GM23338 (cell line): Measurements from ENCODE around the gene ALPG. TPM values are rescaled to one million over a fixed set of nuclear protein-coding genes. Genes with fewer than 3 reads are reported as not detected.

Experiments
- ATAC-seq: fragments of 200-7000 bp; cut with Tn5 transposase; 3 replicates; pipeline ENCODE4 v1.9.1; 2020
- DNase-seq: peaks from one replicate; pipeline ENCODE4 v3.0.0-alpha.2; 2015; ENCODE audit warnings: low spot score
- H2AFZ ChIP-seq: fragments of 200-600 bp; sonication (generic); 2 replicates; pipeline ENCODE4 v1.8.0; 2016; ENCODE audit warnings: antibody characterized with exemption, mild to moderate bottlenecking, moderate library complexity
- H3F3A ChIP-seq: fragments of 200-600 bp; sonication (generic); replicated peaks from 2 replicates; pipeline ENCODE4 v1.8.0; 2017; ENCODE audit warnings: antibody characterized with exemption, mixed run types, low read depth
- H3K27ac ChIP-seq: fragments of 200-600 bp; sonication (generic); 2 replicates; pipeline ENCODE4 v1.6.1; 2016; ENCODE audit warnings: low read depth
- H3K27me3 ChIP-seq: fragments of 200-600 bp; sonication (generic); 2 replicates; pipeline ENCODE4 v1.8.0; 2016; ENCODE audit warnings: mild to moderate bottlenecking, mixed run types, moderate library complexity; ENCODE audit not compliant: insufficient read depth
- H3K36me3 ChIP-seq: fragments of 200-600 bp; sonication (generic); 2 replicates; pipeline ENCODE4 v1.8.0; 2016; ENCODE audit warnings: mild to moderate bottlenecking; ENCODE audit not compliant: insufficient read depth
- H3K4me1 ChIP-seq: fragments of 200-600 bp; sonication (generic); 2 replicates; pipeline ENCODE4 v1.8.0; 2016; ENCODE audit warnings: mild to moderate bottlenecking, moderate library complexity; ENCODE audit not compliant: insufficient read depth
- H3K4me2 ChIP-seq: fragments of 200-600 bp; sonication (generic); 2 replicates; pipeline ENCODE4 v1.7.1; 2017; ENCODE audit warnings: mixed run types
- H3K4me3 ChIP-seq: fragments of 200-600 bp; sonication (generic); 2 replicates; pipeline ENCODE4 v1.6.1; 2016; ENCODE audit warnings: mixed run types
- H3K79me2 ChIP-seq: fragments of 200-600 bp; sonication (generic); replicated peaks from 2 replicates; pipeline ENCODE4 v1.8.0; 2017; ENCODE audit warnings: mild to moderate bottlenecking; ENCODE audit not compliant: insufficient read depth
- H3K9me2 ChIP-seq: fragments of 200-600 bp; sonication (generic); 2 replicates; pipeline ENCODE4 v1.8.0; 2017; ENCODE audit not compliant: insufficient read depth
- H4K20me1 ChIP-seq: fragments of 200-600 bp; sonication (generic); replicated peaks from 2 replicates; pipeline ENCODE4 v1.8.0; 2017; ENCODE audit warnings: mild to moderate bottlenecking; ENCODE audit not compliant: insufficient read depth
- H3K27ac Mint-ChIP-seq: 2 replicates; pipeline ENCODE4 v1.8.0; 2020; ENCODE audit warnings: inconsistent platforms, mild to moderate bottlenecking, moderate library complexity, mixed read lengths
- H3K27me3 Mint-ChIP-seq: 3 replicates; pipeline ENCODE4 v1.8.0; 2022; ENCODE audit warnings: low read depth, mild to moderate bottlenecking, moderate library complexity, mixed read lengths, inconsistent platforms; ENCODE audit not compliant: insufficient read depth, poor library complexity
- H3K36me3 Mint-ChIP-seq: 3 replicates; pipeline ENCODE4 v1.8.0; 2021; ENCODE audit warnings: low read depth, mild to moderate bottlenecking, inconsistent platforms, moderate library complexity, mixed read lengths
- H3K4me1 Mint-ChIP-seq: 3 replicates; pipeline ENCODE4 v1.8.0; 2020; ENCODE audit warnings: mild to moderate bottlenecking, inconsistent platforms, mixed read lengths
- H3K4me3 Mint-ChIP-seq: 3 replicates; pipeline ENCODE4 v1.8.0; 2021; ENCODE audit warnings: moderate library complexity, mild to moderate bottlenecking, inconsistent platforms, mixed read lengths
- H3K9me3 Mint-ChIP-seq: 3 replicates; pipeline ENCODE4 v1.8.0; 2020; ENCODE audit warnings: moderate library complexity, mild to moderate bottlenecking, inconsistent platforms, mixed read lengths
- CREB1 ChIP-seq: fragments of 250-450 bp; sonication (Bioruptor Pico); IDR thresholded peaks from 2 replicates; pipeline ENCODE4 v1.5.0; 2020; ENCODE audit warnings: low read depth, mild to moderate bottlenecking, moderate library complexity
- ETS1 ChIP-seq: IDR thresholded peaks from 2 replicates; pipeline ENCODE4 v1.6.1; 2016; ENCODE audit warnings: antibody characterized with exemption
- EZH2 ChIP-seq: fragments of 200-600 bp; sonication (generic); IDR thresholded peaks from one replicate; pipeline ENCODE4 v1.8.0; 2017; ENCODE audit warnings: antibody characterized with exemption, mild to moderate bottlenecking, low read depth; ENCODE audit not compliant: unreplicated experiment
- EZH2phosphoT487 ChIP-seq: fragments of 200-600 bp; sonication (generic); IDR thresholded peaks from one replicate; pipeline ENCODE4 v1.8.1; 2018; ENCODE audit warnings: antibody characterized with exemption; ENCODE audit not compliant: unreplicated experiment
- JUNB ChIP-seq: IDR thresholded peaks from one replicate; pipeline ENCODE4 v1.6.1; 2016; ENCODE audit warnings: antibody characterized with exemption; ENCODE audit not compliant: unreplicated experiment
- NANOG ChIP-seq: IDR thresholded peaks from 2 replicates; pipeline ENCODE4 v1.6.1; 2016; ENCODE audit warnings: antibody characterized with exemption, borderline replicate concordance
- POLR2AphosphoS5 ChIP-seq: IDR thresholded peaks from 2 replicates; pipeline ENCODE4 v1.6.1; 2016; ENCODE audit warnings: antibody characterized with exemption, low read depth
- STAT1 ChIP-seq: IDR thresholded peaks from one replicate; pipeline ENCODE4 v1.6.1; 2016; ENCODE audit warnings: antibody characterized with exemption; ENCODE audit not compliant: unreplicated experiment
- ZNF114 ChIP-seq: fragments of 250-450 bp; sonication (Bioruptor Pico); IDR thresholded peaks from 2 replicates; pipeline ENCODE4 v1.5.0; 2020; ENCODE audit warnings: mild to moderate bottlenecking, moderate library complexity
- ZNF331 ChIP-seq: fragments of 250-450 bp; sonication (Bioruptor Pico); IDR thresholded peaks from 2 replicates; pipeline ENCODE4 v1.5.0; 2020; ENCODE audit warnings: low read depth, mild to moderate bottlenecking, moderate library complexity
- polyA plus RNA-seq: library from polyadenylated mRNA; unstranded; fragments of >200 nt; fragmentation: Nextera tagmentation; extraction: Ambion mirVana; gene quantifications from 2 replicates; pipeline ENCODE4 v1.2.1, GENCODE V29; 2016
- total RNA-seq: library from RNA; depleted of rRNA; stranded (reverse); fragments of >200 nt; shearing (Covaris generic); gene quantifications from 2 replicates; pipeline ENCODE4 v1.2.3, GENCODE V29; 2014
- TF ChIP-seq, protein P1 (sequence below): fragments of 250-450 bp; sonication (Bioruptor Pico); IDR thresholded peaks from 2 replicates; pipeline ENCODE4 v1.5.0; 2020; ENCODE audit warnings: mild to moderate bottlenecking, moderate library complexity
- TF ChIP-seq, protein P2 (sequence below): IDR thresholded peaks from one replicate; pipeline ENCODE4 v1.6.1; 2018; ENCODE audit warnings: antibody characterized with exemption; ENCODE audit not compliant: unreplicated experiment
- TF ChIP-seq, protein P3 (sequence below), 2 experiments: fragments of 200-600 bp in 1 of 2; sonication (generic) in 1 of 2; conservative IDR thresholded peaks; 2 replicates each; pipeline versions ENCODE4 v1.5.1 to v1.6.1; 2016 to 2017; ENCODE audit warnings: antibody characterized with exemption in 2 of 2, low read depth in 2 of 2, mild to moderate bottlenecking in 2 of 2, moderate library complexity in 1 of 2

Gene ALPG
- total and polyA plus RNA-seq, 2 experiments from 2014 or later = 0.89 to 2.5 TPM

- H3K4me3 Mint-ChIP-seq = no peak overlapping the region
- H3K9me3 Mint-ChIP-seq = no peaks in the 10 kb centered on the region
- H3K4me1 ChIP-seq = peaks cover 7% of the 10 kb centered on the region
- no peak for TF ChIP-seq STAT1
- no peak for TF ChIP-seq ZNF114 (CRISPR knock-in tag)
- TF ChIP-seq JUNB = no peak
- TF ChIP-seq EZH2phosphoT487 = no peak
- TF ChIP-seq, protein P1, sequence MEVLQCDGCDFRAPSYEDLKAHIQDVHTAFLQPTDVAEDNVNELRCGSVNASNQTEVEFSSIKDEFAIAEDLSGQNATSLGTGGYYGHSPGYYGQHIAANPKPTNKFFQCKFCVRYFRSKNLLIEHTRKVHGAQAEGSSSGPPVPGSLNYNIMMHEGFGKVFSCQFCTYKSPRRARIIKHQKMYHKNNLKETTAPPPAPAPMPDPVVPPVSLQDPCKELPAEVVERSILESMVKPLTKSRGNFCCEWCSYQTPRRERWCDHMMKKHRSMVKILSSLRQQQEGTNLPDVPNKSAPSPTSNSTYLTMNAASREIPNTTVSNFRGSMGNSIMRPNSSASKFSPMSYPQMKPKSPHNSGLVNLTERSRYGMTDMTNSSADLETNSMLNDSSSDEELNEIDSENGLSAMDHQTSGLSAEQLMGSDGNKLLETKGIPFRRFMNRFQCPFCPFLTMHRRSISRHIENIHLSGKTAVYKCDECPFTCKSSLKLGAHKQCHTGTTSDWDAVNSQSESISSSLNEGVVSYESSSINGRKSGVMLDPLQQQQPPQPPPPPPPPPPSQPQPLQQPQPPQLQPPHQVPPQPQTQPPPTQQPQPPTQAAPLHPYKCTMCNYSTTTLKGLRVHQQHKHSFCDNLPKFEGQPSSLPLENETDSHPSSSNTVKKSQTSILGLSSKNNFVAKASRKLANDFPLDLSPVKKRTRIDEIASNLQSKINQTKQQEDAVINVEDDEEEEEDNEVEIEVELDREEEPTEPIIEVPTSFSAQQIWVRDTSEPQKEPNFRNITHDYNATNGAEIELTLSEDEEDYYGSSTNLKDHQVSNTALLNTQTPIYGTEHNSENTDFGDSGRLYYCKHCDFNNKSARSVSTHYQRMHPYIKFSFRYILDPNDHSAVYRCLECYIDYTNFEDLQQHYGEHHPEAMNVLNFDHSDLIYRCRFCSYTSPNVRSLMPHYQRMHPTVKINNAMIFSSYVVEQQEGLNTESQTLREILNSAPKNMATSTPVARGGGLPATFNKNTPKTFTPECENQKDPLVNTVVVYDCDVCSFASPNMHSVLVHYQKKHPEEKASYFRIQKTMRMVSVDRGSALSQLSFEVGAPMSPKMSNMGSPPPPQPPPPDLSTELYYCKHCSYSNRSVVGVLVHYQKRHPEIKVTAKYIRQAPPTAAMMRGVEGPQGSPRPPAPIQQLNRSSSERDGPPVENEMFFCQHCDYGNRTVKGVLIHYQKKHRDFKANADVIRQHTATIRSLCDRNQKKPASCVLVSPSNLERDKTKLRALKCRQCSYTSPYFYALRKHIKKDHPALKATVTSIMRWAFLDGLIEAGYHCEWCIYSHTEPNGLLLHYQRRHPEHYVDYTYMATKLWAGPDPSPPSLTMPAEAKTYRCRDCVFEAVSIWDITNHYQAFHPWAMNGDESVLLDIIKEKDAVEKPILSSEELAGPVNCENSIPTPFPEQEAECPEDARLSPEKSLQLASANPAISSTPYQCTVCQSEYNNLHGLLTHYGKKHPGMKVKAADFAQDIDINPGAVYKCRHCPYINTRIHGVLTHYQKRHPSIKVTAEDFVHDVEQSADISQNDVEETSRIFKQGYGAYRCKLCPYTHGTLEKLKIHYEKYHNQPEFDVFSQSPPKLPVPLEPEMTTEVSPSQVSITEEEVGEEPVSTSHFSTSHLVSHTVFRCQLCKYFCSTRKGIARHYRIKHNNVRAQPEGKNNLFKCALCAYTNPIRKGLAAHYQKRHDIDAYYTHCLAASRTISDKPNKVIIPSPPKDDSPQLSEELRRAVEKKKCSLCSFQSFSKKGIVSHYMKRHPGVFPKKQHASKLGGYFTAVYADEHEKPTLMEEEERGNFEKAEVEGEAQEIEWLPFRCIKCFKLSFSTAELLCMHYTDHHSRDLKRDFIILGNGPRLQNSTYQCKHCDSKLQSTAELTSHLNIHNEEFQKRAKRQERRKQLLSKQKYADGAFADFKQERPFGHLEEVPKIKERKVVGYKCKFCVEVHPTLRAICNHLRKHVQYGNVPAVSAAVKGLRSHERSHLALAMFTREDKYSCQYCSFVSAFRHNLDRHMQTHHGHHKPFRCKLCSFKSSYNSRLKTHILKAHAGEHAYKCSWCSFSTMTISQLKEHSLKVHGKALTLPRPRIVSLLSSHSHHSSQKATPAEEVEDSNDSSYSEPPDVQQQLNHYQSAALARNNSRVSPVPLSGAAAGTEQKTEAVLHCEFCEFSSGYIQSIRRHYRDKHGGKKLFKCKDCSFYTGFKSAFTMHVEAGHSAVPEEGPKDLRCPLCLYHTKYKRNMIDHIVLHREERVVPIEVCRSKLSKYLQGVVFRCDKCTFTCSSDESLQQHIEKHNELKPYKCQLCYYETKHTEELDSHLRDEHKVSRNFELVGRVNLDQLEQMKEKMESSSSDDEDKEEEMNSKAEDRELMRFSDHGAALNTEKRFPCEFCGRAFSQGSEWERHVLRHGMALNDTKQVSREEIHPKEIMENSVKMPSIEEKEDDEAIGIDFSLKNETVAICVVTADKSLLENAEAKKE (CRISPR knock-in tag) = no peak
- no peak for TF ChIP-seq ETS1
- TF ChIP-seq POLR2AphosphoS5 = no peak
- TF ChIP-seq ZNF331 (CRISPR knock-in tag) = no peak
- TF ChIP-seq CREB1 (CRISPR knock-in tag) = no peak
- TF ChIP-seq, protein P2, sequence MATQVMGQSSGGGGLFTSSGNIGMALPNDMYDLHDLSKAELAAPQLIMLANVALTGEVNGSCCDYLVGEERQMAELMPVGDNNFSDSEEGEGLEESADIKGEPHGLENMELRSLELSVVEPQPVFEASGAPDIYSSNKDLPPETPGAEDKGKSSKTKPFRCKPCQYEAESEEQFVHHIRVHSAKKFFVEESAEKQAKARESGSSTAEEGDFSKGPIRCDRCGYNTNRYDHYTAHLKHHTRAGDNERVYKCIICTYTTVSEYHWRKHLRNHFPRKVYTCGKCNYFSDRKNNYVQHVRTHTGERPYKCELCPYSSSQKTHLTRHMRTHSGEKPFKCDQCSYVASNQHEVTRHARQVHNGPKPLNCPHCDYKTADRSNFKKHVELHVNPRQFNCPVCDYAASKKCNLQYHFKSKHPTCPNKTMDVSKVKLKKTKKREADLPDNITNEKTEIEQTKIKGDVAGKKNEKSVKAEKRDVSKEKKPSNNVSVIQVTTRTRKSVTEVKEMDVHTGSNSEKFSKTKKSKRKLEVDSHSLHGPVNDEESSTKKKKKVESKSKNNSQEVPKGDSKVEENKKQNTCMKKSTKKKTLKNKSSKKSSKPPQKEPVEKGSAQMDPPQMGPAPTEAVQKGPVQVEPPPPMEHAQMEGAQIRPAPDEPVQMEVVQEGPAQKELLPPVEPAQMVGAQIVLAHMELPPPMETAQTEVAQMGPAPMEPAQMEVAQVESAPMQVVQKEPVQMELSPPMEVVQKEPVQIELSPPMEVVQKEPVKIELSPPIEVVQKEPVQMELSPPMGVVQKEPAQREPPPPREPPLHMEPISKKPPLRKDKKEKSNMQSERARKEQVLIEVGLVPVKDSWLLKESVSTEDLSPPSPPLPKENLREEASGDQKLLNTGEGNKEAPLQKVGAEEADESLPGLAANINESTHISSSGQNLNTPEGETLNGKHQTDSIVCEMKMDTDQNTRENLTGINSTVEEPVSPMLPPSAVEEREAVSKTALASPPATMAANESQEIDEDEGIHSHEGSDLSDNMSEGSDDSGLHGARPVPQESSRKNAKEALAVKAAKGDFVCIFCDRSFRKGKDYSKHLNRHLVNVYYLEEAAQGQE = no peak
- no peak for TF ChIP-seq NANOG
- TF ChIP-seq, protein P3, sequence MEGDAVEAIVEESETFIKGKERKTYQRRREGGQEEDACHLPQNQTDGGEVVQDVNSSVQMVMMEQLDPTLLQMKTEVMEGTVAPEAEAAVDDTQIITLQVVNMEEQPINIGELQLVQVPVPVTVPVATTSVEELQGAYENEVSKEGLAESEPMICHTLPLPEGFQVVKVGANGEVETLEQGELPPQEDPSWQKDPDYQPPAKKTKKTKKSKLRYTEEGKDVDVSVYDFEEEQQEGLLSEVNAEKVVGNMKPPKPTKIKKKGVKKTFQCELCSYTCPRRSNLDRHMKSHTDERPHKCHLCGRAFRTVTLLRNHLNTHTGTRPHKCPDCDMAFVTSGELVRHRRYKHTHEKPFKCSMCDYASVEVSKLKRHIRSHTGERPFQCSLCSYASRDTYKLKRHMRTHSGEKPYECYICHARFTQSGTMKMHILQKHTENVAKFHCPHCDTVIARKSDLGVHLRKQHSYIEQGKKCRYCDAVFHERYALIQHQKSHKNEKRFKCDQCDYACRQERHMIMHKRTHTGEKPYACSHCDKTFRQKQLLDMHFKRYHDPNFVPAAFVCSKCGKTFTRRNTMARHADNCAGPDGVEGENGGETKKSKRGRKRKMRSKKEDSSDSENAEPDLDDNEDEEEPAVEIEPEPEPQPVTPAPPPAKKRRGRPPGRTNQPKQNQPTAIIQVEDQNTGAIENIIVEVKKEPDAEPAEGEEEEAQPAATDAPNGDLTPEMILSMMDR (conservative IDR thresholded peaks at IDR 0.05; ENCODE audit: low read depth in 2 of 2) = no peak
- TF ChIP-seq EZH2 = no peak
- ATAC-seq = no peak
- no peaks in the 10 kb centered on the region for H3K36me3 ChIP-seq
- no peaks in the 10 kb centered on the region for H3K27me3 ChIP-seq
- H3F3A ChIP-seq = no peaks in the 10 kb centered on the region
- DNase-seq = no peak
- no peak overlapping the region for H3K4me3 ChIP-seq
- no peaks in the 10 kb centered on the region; the same call in 2 of the 3 replicates for H3K4me1 Mint-ChIP-seq
- no peak overlapping the region for H2AFZ ChIP-seq
- no peaks in the 10 kb centered on the region for H3K9me2 ChIP-seq
- H3K27me3 Mint-ChIP-seq = peaks cover 5% of the 10 kb centered on the region
- peak overlapping the region; percentile 15; the same call in 1 of the 2 replicates for H3K27ac Mint-ChIP-seq
- no peaks in the 10 kb centered on the region for H3K36me3 Mint-ChIP-seq
- peaks cover 9% of the 10 kb centered on the region for H4K20me1 ChIP-seq
- no peak overlapping the region for H3K4me2 ChIP-seq
- no peak overlapping the region; the same call in 1 of the 2 replicates for H3K27ac ChIP-seq
- H3K79me2 ChIP-seq = no peaks in the 10 kb centered on the region
Measured at GRCh38 chr2:232395586-232395985, 11.1 kb upstream of the ALPG start.
